PFSK-1 (cell line): ENCODE results near the gene FOXF1.

Source experiments
- FOXP2 ChIP-seq: optimal IDR thresholded peaks from 2 replicates; pipeline ENCODE3; 2011; ENCODE audit warnings: borderline replicate concordance, control low read depth, inconsistent platforms; ENCODE audit not compliant: insufficient read depth; ENCODE audit errors: extremely low read length, extremely low read depth
- POLR2AphosphoS5 ChIP-seq: IDR thresholded peaks from 2 replicates; pipeline ENCODE4 v1.6.1; 2012; ENCODE audit warnings: low read depth, mild to moderate bottlenecking, control low read depth, low read length, moderate library complexity
- REST ChIP-seq, 2 experiments: IDR thresholded peaks; 2 replicates each; pipeline versions ENCODE4 v1.6.1 to v1.8.0; 2011 to 2012; ENCODE audit warnings: low read depth in 2 of 2, low read length in 2 of 2, control low read depth in 1 of 2, inconsistent platforms in 1 of 2, mild to moderate bottlenecking in 1 of 2, moderate library complexity in 1 of 2; ENCODE audit not compliant: insufficient read depth in 1 of 2
- SIN3A ChIP-seq: IDR thresholded peaks from 2 replicates; pipeline ENCODE4 v1.6.1; 2012; ENCODE audit warnings: mild to moderate bottlenecking, low read length, moderate library complexity, borderline replicate concordance; ENCODE audit not compliant: insufficient read depth
- TAF1 ChIP-seq: IDR thresholded peaks from 2 replicates; pipeline ENCODE4 v1.6.1; 2012; ENCODE audit warnings: low read length, control low read depth, borderline replicate concordance; ENCODE audit not compliant: insufficient read depth

Gene FOXF1

DNA sequence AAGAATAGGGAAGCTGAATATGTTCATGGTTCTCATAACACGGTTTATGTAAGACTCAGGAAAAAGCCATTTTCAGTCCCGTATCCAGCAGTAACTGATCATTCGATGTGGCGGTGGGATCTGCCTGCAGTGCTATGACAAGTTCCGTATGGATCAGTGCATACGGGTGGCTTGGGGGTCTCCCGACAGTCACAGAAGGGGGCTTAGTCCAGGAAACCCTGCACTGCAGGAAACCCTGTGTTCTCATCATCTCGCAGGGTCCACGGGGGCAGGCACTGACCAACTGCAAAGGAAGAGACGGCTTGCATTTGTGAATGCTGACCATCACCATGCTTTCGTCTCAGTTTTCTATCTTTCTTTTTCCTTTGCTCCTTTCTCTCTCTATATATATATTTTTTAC, 37.0 kb downstream of the FOXF1 start:
- TF ChIP-seq SIN3A (no peak), TAF1 (no peak), POLR2AphosphoS5 (no peak), FOXP2 (no peak), REST (IDR thresholded peaks at IDR 0.05; ENCODE audit: insufficient read depth in 1 of 2, low read depth in 2 of 2, low read length in 2 of 2) (no peak)

DNA sequence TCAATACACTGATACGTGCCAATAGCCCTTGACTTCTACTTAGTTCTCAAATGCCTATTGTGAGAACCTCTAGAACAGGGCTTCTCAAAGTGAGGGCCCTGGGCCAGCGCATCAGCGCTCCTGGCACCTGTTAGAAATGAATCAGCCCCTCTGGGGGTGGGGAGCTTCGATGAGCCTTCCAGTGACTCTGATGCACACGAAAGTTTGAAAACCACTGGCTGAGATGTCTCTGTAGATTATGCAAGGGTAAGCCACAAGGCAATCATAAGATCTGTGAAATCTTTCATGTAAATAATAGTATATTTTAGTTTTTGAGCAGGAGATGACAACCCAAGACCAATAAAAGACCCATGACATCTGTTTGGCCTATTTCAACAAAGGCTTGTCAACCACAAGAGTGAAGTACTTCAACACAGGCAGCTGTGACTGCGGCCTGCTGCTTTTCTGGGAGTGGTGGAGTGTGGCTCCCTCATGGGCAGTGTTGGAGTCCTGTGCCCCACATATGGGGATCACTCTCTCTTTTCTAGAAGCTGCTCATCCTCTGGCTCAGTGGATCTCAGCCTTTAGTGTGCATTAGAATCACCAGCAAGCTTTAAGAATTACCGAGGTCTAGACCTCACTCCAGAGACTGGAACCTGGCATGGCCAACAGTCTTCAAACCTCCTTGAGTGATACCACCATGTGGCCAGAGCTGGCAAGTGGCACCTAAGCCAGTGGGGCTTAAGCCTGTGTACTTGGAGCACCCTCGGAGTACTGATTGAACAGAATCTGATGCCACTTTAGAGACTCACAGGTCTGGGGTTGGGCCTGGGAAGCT, 39.0 kb downstream of the FOXF1 start:
- TF ChIP-seq REST (IDR thresholded peaks at IDR 0.05; ENCODE audit: insufficient read depth in 1 of 2, low read depth in 2 of 2, low read length in 2 of 2) = no peak
- no peak for TF ChIP-seq POLR2AphosphoS5
- TF ChIP-seq SIN3A = no peak
- TF ChIP-seq TAF1 = no peak
- TF ChIP-seq FOXP2 = no peak

- TF ChIP-seq TAF1 (no peak), SIN3A (no peak), REST (IDR thresholded peaks at IDR 0.05; ENCODE audit: insufficient read depth in 1 of 2, low read depth in 2 of 2, low read length in 2 of 2) (no peak)
These were observed 39.5 kb downstream of the FOXF1 start for GRCh38 chr16:86549893-86550190.

- no peak for TF ChIP-seq TAF1
- no peak for TF ChIP-seq REST (IDR thresholded peaks at IDR 0.05; ENCODE audit: insufficient read depth in 1 of 2, low read depth in 2 of 2, low read length in 2 of 2)
- no peak for TF ChIP-seq SIN3A
- TF ChIP-seq FOXP2 = no peak
- no peak for TF ChIP-seq POLR2AphosphoS5
These were observed 40.0 kb downstream of the FOXF1 start for GRCh38 chr16:86550281-86550680.

DNA sequence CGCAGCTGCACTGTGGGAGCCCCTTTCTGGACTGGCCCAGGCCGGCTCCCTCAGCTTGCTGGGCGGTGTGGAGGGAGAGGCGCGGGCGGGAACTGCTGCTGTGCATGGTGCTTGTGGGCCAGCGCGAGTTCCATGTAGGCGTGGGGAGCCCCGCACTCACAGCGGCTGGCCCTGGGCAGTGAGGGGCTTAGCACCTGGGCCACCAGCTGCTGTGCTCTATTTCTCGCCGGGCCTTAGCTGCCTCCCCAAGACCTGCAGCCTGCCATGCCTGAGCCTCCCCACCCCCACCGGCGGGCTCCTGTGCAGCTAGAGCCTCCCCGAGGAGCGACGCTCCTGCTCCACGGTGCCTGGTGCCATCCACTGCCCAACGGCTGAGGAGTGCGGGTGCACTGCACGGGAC, 43.0 kb downstream of the FOXF1 start:
- TF ChIP-seq SIN3A (no peak), REST (IDR thresholded peaks at IDR 0.05; ENCODE audit: insufficient read depth in 1 of 2, low read depth in 2 of 2, low read length in 2 of 2) (no peak), POLR2AphosphoS5 (no peak), FOXP2 (no peak), TAF1 (no peak)
